Measurements from ENCODE around the gene PRDM16. TPM values are rescaled to one million over a fixed set of nuclear protein-coding genes. Genes with fewer than 3 reads are reported as not detected.
A peak's percentile ranks its signal among the peaks of the same experiment; 100 is the strongest.

PRDM16 gene
- total and polyA plus RNA-seq, 2 of the 8 experiments (the other 6 are each of a cell fraction or from before 2014, with no cell fraction given) = 0.39 to 0.43 TPM

GRCh38 chr1:3313576-3313950 is 244.6 kb downstream of the PRDM16 start:
- no peak overlapping the region for H3K14ac ChIP-seq (ENCODE audit: insufficient read length)
- ChIA-PET POLR2A (ENCODE audit: partially characterized antibody) (no interaction called here), CTCF (ENCODE audit: partially characterized antibody) (interaction anchor here (1.1 kb wide), 1 partner anchor 75 kb away, joined by 3 read pairs; no protein-coding TSS in a partner anchor)
- peaks cover 0 to 3% of the 10 kb centered on the region in 2 experiments for H4K20me1 ChIP-seq (replicated peaks in 1 of 2; ENCODE audit: control insufficient read depth in 1 of 2, insufficient read depth in 2 of 2, low read length in 2 of 2)
- H2BK15ac ChIP-seq (ENCODE audit: low read length) = no peak overlapping the region
- no peak overlapping the region for H4K91ac ChIP-seq (replicated peaks; ENCODE audit: insufficient read length, low read length)
- H3K79me2 ChIP-seq (ENCODE audit: control insufficient read depth in 1 of 2, insufficient read depth in 2 of 2, low read length in 2 of 2) = no peaks in the 10 kb centered on the region
- no peak overlapping the region for H3K23ac ChIP-seq (ENCODE audit: insufficient read length)
- 75% methylated on average over 17 of the region's 22 CpGs; no CpG with 5 or more reads in 1 of the 2 experiments for WGBS, 2 experiments (ENCODE audit: extremely low coverage in 1 of 2, insufficient coverage in 1 of 2, insufficient read length in 1 of 2, insufficient replicate concordance in 2 of 2, low coverage in 1 of 2, low lambda C conversion rate in 2 of 2, missing lambda C conversion rate in 1 of 2)
- H3K79me1 ChIP-seq (ENCODE audit: low read depth, low read length) = no peaks in the 10 kb centered on the region
- peak overlapping the region; percentile 71; the same call in 1 of the 2 replicates for H2BK12ac ChIP-seq (ENCODE audit: low read depth, low read length)
- DNase-seq (ENCODE audit: low read depth in 1 of 2, low spot score in 2 of 2) = peak in 1 of 2 experiments; percentile 63
- no peak overlapping the region for H3K27ac ChIP-seq (ENCODE audit: low read depth, low read length)
- H3K18ac ChIP-seq (ENCODE audit: extremely low read depth, low read length) = peak overlapping the region; percentile 43; the same call in 1 of the 2 replicates
- peaks cover 0 to 41% (median 25%) of the 10 kb centered on the region in 4 experiments; a peak in 4 of 7 replicates for H3K27me3 ChIP-seq (replicated peaks in 1 of 4; ENCODE audit: control insufficient read depth in 3 of 4, extremely low read depth in 1 of 4, insufficient read depth in 3 of 4, low read length in 3 of 4)
- no peak overlapping the region; the same call in 1 of the 2 replicates for H2AK5ac ChIP-seq (ENCODE audit: low read depth, low read length)
- H3K4me3 ChIP-seq (ENCODE audit: extremely low read depth in 1 of 4, insufficient read depth in 2 of 4, low read depth in 3 of 4, low read length in 4 of 4) = peak overlapping the region in 1 of 4 experiments; percentile 16; a peak in 1 of 8 replicates
- H3K9ac ChIP-seq (replicated peaks in 1 of 4; ENCODE audit: extremely low read depth in 1 of 4, low read depth in 3 of 4, low read length in 3 of 4) = no peak overlapping the region
- H3K4ac ChIP-seq (replicated peaks; ENCODE audit: insufficient read length, low read depth, low read length) = no peak overlapping the region
- peaks cover 5 to 25% (median 15%) of the 10 kb centered on the region in 4 experiments for H3K4me1 ChIP-seq (replicated peaks in 1 of 4; ENCODE audit: control insufficient read depth in 3 of 4, insufficient read depth in 4 of 4, low read length in 3 of 4)
- H3K9me3 ChIP-seq (ENCODE audit: insufficient read depth in 2 of 2, low read depth in 1 of 2, low read length in 1 of 2) = no peaks in the 10 kb centered on the region
- H3K56ac ChIP-seq (replicated peaks; ENCODE audit: insufficient read length, low read depth, low read length) = no peak overlapping the region
- H3K36me3 ChIP-seq (ENCODE audit: control insufficient read depth in 2 of 4, insufficient read depth in 4 of 4, low read length in 3 of 4) = no peaks in the 10 kb centered on the region
- H2BK20ac ChIP-seq (ENCODE audit: low read length) = peak overlapping the region; percentile 34; the same call in 1 of the 2 replicates
- no peak overlapping the region for H4K5ac ChIP-seq (ENCODE audit: insufficient read length, low read depth, low read length)
- peak overlapping the region; percentile 0 to 4; a peak in 2 of 4 replicates for H3K4me2 ChIP-seq (ENCODE audit: insufficient read depth in 1 of 2, low read depth in 2 of 2, low read length in 2 of 2)
- H2BK120ac ChIP-seq (replicated peaks; ENCODE audit: low read depth, low read length) = no peak overlapping the region
- H2BK5ac ChIP-seq (ENCODE audit: low read depth, low read length) = peak overlapping the region; percentile 73; the same call in 1 of the 2 replicates
- H4K8ac ChIP-seq (ENCODE audit: extremely low read depth, insufficient read depth, low read length) = peak overlapping the region; percentile 83
- peak overlapping the region; percentile 45; the same call in 1 of the 2 replicates for H2AFZ ChIP-seq (ENCODE audit: low read length)
- no peak for FAIRE-seq
- no peaks in the 10 kb centered on the region for H3K23me2 ChIP-seq (ENCODE audit: low read depth, low read length)
- TF ChIP-seq SIN3A (conservative IDR thresholded peaks at IDR 0.05 in 1 of 2, IDR thresholded peaks at IDR 0.05 in 1 of 2; ENCODE audit: low read depth in 1 of 2, low read length in 2 of 2) = no peak
- peak; percentile 9 for TF ChIP-seq RNF2 (IDR thresholded peaks at IDR 0.05; ENCODE audit: borderline replicate concordance, low read depth, low read length, missing control alignments, poor library complexity, severe bottlenecking)
- no peak for TF ChIP-seq EZH2 (IDR thresholded peaks at IDR 0.05; ENCODE audit: low read depth, low read length, severe bottlenecking)
- TF ChIP-seq HDAC2 (IDR thresholded peaks at IDR 0.05; ENCODE audit: borderline replicate concordance in 1 of 2, low read depth in 2 of 2, low read length in 2 of 2) = no peak
- TF ChIP-seq KDM1A (IDR thresholded peaks at IDR 0.05; ENCODE audit: borderline replicate concordance, low read length) = no peak
- TF ChIP-seq SP2 (IDR thresholded peaks at IDR 0.05; ENCODE audit: low read length) = no peak
- TF ChIP-seq CREB1 (IDR thresholded peaks at IDR 0.05) = no peak
- TF ChIP-seq, protein P1, sequence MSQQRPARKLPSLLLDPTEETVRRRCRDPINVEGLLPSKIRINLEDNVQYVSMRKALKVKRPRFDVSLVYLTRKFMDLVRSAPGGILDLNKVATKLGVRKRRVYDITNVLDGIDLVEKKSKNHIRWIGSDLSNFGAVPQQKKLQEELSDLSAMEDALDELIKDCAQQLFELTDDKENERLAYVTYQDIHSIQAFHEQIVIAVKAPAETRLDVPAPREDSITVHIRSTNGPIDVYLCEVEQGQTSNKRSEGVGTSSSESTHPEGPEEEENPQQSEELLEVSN (IDR thresholded peaks at IDR 0.05) = peak; percentile 51; the same call in 1 of the 2 replicates
- no peak for TF ChIP-seq POU5F1 (IDR thresholded peaks at IDR 0.05; ENCODE audit: low read depth, low read length)
- TF ChIP-seq TAF1 (IDR thresholded peaks at IDR 0.05; ENCODE audit: low read depth, low read length) = no peak
- TF ChIP-seq, protein P2, sequence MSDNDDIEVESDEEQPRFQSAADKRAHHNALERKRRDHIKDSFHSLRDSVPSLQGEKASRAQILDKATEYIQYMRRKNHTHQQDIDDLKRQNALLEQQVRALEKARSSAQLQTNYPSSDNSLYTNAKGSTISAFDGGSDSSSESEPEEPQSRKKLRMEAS (IDR thresholded peaks at IDR 0.05) = peak; percentile 34; the same call in 1 of the 2 replicates

Data from H1 (cell line).